Renal pelvis (tissue), 4 donors: ENCODE data around the gene NOSTRIN. TPM values are rescaled to one million over a fixed set of nuclear protein-coding genes. Genes with fewer than 3 reads are reported as not detected.
"Not testable (repeated sequence)": the region's sequence is repeated elsewhere in the genome, so short reads cannot be mapped to it uniquely, and the experiment has no call there.

ENCODE experiments used
- DNase-seq: peaks from one replicate; pipeline ENCODE4 v3.0.0-alpha.2; 2013
- polyA plus RNA-seq, 3 donors: library from polyadenylated mRNA; unstranded; fragments of 120-200 nt; gene quantifications; one replicate each; pipeline ENCODE4 v1.2.1, GENCODE V29; 2013; ENCODE audit not compliant: insufficient read length in 3 of 3

NOSTRIN gene
- polyA plus RNA-seq, 3 donors = 30.4 to 37.4 (median 30.6) TPM

GRCh38 chr2:168787782-168788376 lies 14.6 kb upstream of the NOSTRIN start:
- no peak for DNase-seq

GRCh38 chr2:168789776-168790175 lies 12.7 kb upstream of the NOSTRIN start:
- no peak for DNase-seq

GRCh38 chr2:168790226-168790902 lies 12.1 kb upstream of the NOSTRIN start:
- no peak for DNase-seq

DNA sequence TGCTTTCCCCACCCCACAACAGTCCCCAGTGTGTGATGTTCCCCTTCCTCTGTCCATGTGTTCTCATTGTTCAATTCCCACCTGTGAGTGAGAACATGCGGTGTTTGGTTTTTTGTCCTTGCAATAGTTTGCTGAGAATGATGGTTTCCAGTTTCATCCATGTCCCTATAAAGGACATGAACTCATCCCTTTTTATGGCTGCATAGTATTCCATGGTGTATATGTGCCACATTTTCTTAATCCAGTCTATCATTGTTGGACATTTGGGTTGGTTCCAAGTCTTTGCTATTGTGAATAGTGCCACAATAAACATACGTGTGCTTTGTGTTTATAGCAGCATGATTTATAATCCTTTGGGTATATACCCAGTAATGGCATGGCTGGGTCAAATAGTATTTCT lies 11.3 kb upstream of the NOSTRIN start:
- not testable (repeated sequence) for DNase-seq

DNA sequence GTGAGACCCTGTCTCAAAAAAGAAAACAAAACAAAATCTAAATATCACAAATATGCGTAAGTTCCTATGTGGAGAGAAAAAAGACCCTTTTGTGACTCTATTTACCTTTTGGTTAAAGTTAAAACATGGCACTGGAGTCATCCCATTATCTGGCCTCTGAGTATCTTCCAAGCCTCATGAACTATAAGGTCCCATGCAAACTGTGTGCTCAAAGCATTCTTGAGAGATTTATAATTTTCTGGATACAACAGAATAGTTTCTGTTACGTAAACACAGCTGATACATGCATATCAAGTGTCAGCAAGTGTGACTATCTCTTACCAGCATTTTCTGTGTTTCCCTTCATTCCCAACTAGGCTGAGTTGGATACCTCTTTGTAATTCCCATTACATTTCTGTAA lies 8.8 kb upstream of the NOSTRIN start:
- no peak for DNase-seq

DNA sequence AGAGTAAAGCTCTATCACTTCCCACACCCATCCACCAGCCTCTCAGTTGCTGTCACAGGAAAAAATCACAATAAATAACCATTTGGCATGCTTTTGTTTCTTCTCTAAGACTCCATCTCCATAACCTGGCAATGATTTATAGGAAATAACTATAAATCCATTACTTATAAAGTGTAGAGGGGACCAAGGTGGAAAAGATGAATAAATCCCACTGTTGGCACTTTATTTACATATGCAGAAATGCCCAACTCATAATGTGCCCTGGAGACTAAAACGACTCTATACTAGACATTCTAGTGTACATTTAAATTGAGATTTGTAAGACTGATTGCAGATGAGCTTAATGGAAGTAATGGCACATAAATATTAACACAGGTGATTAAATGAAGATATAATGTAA lies 7.5 kb upstream of the NOSTRIN start:
- no peak for DNase-seq

GRCh38 chr2:168796090-168796577 lies 6.3 kb upstream of the NOSTRIN start:
- DNase-seq = no peak

GRCh38 chr2:168796583-168797285 lies 5.7 kb upstream of the NOSTRIN start:
- peak; percentile 44 for DNase-seq

DNA sequence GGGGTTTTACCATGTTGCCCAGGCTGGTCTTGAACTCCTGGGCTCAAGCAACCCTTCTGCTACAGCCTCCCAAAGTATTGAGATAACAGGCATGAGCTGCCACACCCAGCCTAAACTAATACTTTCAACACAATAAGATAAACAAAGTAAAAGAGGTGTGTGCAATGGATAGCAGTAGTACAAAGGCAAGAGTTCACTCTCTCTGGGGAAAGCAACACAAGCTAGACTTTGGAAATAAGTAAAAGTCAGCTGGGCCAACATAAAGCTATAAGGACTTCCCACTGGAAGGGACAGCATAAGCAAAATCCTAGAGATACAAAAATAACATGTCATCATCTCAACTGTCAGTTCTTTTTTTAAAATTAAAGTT lies 5.2 kb upstream of the NOSTRIN start:
- no peak for DNase-seq

GRCh38 chr2:168798076-168798887 lies 4.2 kb upstream of the NOSTRIN start:
- DNase-seq = no peak

DNA sequence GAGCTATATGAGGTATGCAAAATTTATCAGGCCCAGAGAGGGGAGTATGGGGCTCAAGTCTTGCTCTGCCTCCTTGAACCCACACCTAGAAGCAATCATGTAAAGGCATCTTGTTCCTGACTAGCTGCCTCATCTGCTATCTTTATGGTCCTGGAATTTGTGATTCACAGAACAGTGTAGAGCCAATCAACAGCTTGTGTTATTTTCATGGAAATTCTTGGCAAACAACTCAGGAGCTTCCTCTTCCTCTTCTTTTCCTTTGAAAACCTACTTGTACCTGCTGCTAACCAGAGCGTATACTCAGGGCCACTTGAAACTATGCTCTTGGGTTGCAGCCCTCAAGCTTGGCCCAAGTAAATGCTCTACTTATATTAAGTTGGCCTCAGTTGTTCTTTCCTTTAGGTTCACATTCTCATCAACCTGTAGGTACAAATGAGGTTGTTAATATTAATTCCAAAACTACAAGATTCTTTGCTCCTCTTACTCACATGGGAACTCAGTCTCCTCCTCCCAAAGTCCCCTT lies 3.5 kb upstream of the NOSTRIN start:
- no peak for DNase-seq

- DNase-seq = no peak
Observed at GRCh38 chr2:168801471-168801870, 966 bp upstream of the NOSTRIN start.

- DNase-seq = no peak
Observed at GRCh38 chr2:168802859-168803725, 655 bp downstream of the NOSTRIN start.

DNA sequence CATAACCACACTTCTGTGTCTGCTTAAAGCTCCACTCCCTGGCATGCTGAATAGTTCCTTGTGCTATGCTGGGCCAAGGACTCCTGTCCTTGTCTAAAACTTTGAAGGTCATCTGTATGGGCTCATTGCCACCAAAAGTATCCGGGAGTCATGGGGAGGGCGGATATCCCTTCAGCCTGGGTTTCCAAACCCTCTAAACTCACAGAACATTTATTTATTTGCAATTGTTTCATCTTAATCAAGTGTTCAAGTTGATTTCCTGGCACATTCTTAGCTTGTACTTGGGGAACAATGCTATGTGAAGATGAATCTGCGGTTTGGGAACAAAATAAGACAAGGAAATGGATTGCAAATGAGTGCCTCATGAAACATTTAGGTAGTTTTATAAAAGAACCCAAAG lies 1.8 kb downstream of the NOSTRIN start:
- DNase-seq = no peak

DNA sequence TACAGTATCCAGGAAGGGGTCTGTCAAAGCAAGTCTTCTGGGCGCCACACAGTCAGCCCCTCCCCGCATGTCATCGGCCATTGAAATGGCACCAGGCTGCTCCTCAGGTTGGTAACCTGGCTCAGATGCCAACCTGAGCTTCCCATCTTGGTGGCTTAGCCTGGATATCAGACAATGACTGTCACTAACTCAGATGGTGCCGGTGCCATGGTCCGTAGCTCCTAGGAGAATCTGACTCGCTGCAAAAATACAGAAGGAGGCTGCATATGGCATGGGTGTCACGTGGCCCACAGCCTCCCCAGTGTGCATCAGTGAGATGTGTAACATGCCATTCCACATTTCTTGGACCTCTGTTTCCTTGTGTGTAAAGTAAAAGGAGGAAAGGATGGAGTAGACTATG lies 3.2 kb downstream of the NOSTRIN start:
- DNase-seq = no peak

GRCh38 chr2:168809537-168809936 lies 7.1 kb downstream of the NOSTRIN start:
- no peak for DNase-seq

- DNase-seq = no peak
Observed at GRCh38 chr2:168810235-168810634, 7.8 kb downstream of the NOSTRIN start.

- no peak for DNase-seq
Observed at GRCh38 chr2:168811696-168812095, 9.3 kb downstream of the NOSTRIN start.

- DNase-seq = no peak
Observed at GRCh38 chr2:168814046-168814445, 11.6 kb downstream of the NOSTRIN start.

GRCh38 chr2:168814939-168815907 lies 12.8 kb downstream of the NOSTRIN start:
- no peak for DNase-seq
